ENCODE results near the gene LCP2.

DNA sequence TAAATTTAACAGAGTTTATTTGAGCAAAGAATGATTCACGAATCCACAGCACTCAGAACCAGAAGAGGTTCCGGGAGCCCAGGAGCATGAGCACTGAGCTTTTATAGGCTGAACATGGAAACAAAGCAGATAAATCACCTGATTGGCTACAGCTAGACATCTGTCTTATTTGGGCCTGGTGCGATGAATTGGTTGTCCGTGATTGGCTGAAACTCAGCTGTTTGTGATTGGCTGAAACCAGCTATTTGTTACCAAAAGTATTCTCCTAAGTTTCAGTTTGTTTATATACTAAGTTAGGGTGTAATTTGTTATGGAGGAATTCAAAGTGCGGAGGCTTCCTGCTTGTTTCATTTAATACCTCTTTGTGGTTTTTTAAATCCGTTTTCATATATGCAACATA, 15.8 kb upstream of the LCP2 start:
- no peak for TF ChIP-seq CTCF (IDR thresholded peaks at IDR 0.05; ENCODE audit: borderline replicate concordance, extremely low read depth, low read length, poor library complexity, severe bottlenecking)
- no peak for TF ChIP-seq EZH2 (IDR thresholded peaks at IDR 0.05; ENCODE audit: borderline replicate concordance, low read depth, low read length, severe bottlenecking)

All from DND-41 (cell line).